ENCODE measurements around the gene FXYD1. TPM values are rescaled to one million over a fixed set of nuclear protein-coding genes. Genes with fewer than 3 reads are reported as not detected.

FXYD1 gene
- total RNA-seq, 2 experiments from 2014 or later: 0.57 to 11.5 TPM

GRCh38 chr19:35125749-35126623 is 12.6 kb upstream of the FXYD1 start:
- no peak overlapping the region for H3K4me3 ChIP-seq (ENCODE audit: low read depth, low read length, poor library complexity, severe bottlenecking)
- TF ChIP-seq EZH2phosphoT487 (IDR thresholded peaks at IDR 0.05; ENCODE audit: borderline replicate concordance, low read depth, low read length) (no peak), CTCF (conservative IDR thresholded peaks at IDR 0.05; ENCODE audit: low read length) (no peak)
- peaks cover 13% of the 10 kb centered on the region for H3K4me1 ChIP-seq (ENCODE audit: insufficient read depth, low read length, poor library complexity, severe bottlenecking)
- H2AFZ ChIP-seq (ENCODE audit: low read length): no peak overlapping the region
- no peak overlapping the region for H3K4me2 ChIP-seq (ENCODE audit: low read length)
- no peaks in the 10 kb centered on the region for H3K9me3 ChIP-seq (ENCODE audit: low read length)
- no peaks in the 10 kb centered on the region for H4K20me1 ChIP-seq (ENCODE audit: insufficient read depth, low read length)
- no peak overlapping the region for H3K27ac ChIP-seq (ENCODE audit: low read depth, low read length, poor library complexity, severe bottlenecking)
- H3K79me2 ChIP-seq (ENCODE audit: insufficient read depth, low read depth, low read length): no peaks in the 10 kb centered on the region
- no peaks in the 10 kb centered on the region for H3K9me2 ChIP-seq (ENCODE audit: insufficient read depth, low read length)
- intact Hi-C loops (cut with micrococcal nuclease; ENCODE audit: unreplicated experiment): no loop called here
- no peaks in the 10 kb centered on the region for H3K36me3 ChIP-seq (ENCODE audit: insufficient read depth, low read length)
- ChIA-PET POLR2A (no interaction called here), CTCF (ENCODE audit: unreplicated experiment) (no interaction called here)
- BruUV-seq (replicated peaks): no TSS peak
- DNase-seq (ENCODE audit: low spot score): no peak

- Histone ChIP-seq H3K79me2 (ENCODE audit: insufficient read depth, low read depth, low read length) (no peaks in the 10 kb centered on the region), H3K9me3 (ENCODE audit: low read length) (no peaks in the 10 kb centered on the region), H3K4me2 (ENCODE audit: low read length) (no peak overlapping the region), H3K4me1 (ENCODE audit: insufficient read depth, low read length, poor library complexity, severe bottlenecking) (peaks cover 13% of the 10 kb centered on the region), H2AFZ (ENCODE audit: low read length) (no peak overlapping the region), H3K27ac (ENCODE audit: low read depth, low read length, poor library complexity, severe bottlenecking) (no peak overlapping the region), H3K9me2 (ENCODE audit: insufficient read depth, low read length) (no peaks in the 10 kb centered on the region), H3K36me3 (ENCODE audit: insufficient read depth, low read length) (no peaks in the 10 kb centered on the region), H4K20me1 (ENCODE audit: insufficient read depth, low read length) (no peaks in the 10 kb centered on the region), H3K4me3 (ENCODE audit: low read depth, low read length, poor library complexity, severe bottlenecking) (no peak overlapping the region)
- BruUV-seq (replicated peaks): no TSS peak
- POLR2A ChIA-PET: no interaction called here
- TF ChIP-seq EZH2phosphoT487 (IDR thresholded peaks at IDR 0.05; ENCODE audit: borderline replicate concordance, low read depth, low read length): no peak
- no peak for TF ChIP-seq CTCF (conservative IDR thresholded peaks at IDR 0.05; ENCODE audit: low read length)
- intact Hi-C loops (cut with micrococcal nuclease; ENCODE audit: unreplicated experiment): no loop called here
- CTCF ChIA-PET (ENCODE audit: unreplicated experiment): no interaction called here
- no peak for DNase-seq (ENCODE audit: low spot score)
These were observed 12.0 kb upstream of the FXYD1 start for GRCh38 chr19:35126624-35126959.

DNA sequence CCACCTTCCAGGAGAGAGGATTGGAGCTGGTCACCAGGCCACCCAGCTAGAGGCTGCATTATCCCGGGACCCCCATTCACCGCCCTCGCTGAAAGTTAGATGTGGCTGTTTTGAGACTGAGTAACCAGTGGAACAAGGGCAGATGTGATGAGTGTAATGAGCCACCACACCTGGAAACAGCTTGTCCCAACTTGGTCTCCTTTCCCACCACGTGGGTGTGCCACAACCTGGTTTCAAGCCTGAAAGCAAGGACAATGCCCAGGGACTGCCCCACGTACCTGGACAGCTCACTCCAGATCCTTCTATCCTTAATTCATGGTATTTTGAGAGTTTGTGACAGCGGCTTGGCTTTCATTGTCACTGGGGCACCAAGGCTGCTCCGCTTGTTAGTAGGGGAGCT is 10.8 kb upstream of the FXYD1 start:
- POLR2A ChIA-PET: interaction anchor here (0.8 kb wide), 1 partner anchor 13 kb away, joined by 3 read pairs; no protein-coding TSS in a partner anchor
- no peaks in the 10 kb centered on the region for H3K9me3 ChIP-seq (ENCODE audit: low read length)
- intact Hi-C loops (cut with micrococcal nuclease; ENCODE audit: unreplicated experiment): no loop called here
- TF ChIP-seq CTCF (conservative IDR thresholded peaks at IDR 0.05; ENCODE audit: low read length) (no peak), EZH2phosphoT487 (IDR thresholded peaks at IDR 0.05; ENCODE audit: borderline replicate concordance, low read depth, low read length) (no peak)
- H3K4me3 ChIP-seq (ENCODE audit: low read depth, low read length, poor library complexity, severe bottlenecking): no peak overlapping the region
- peaks cover 13% of the 10 kb centered on the region for H3K4me1 ChIP-seq (ENCODE audit: insufficient read depth, low read length, poor library complexity, severe bottlenecking)
- no peak overlapping the region for H3K27ac ChIP-seq (ENCODE audit: low read depth, low read length, poor library complexity, severe bottlenecking)
- CTCF ChIA-PET (ENCODE audit: unreplicated experiment): no interaction called here
- no peaks in the 10 kb centered on the region for H3K36me3 ChIP-seq (ENCODE audit: insufficient read depth, low read length)
- DNase-seq (ENCODE audit: low spot score): no peak
- no peak overlapping the region for H2AFZ ChIP-seq (ENCODE audit: low read length)
- no peaks in the 10 kb centered on the region for H3K9me2 ChIP-seq (ENCODE audit: insufficient read depth, low read length)
- no peaks in the 10 kb centered on the region for H3K79me2 ChIP-seq (ENCODE audit: insufficient read depth, low read depth, low read length)
- BruUV-seq (replicated peaks): no TSS peak
- no peak overlapping the region for H3K4me2 ChIP-seq (ENCODE audit: low read length)
- H4K20me1 ChIP-seq (ENCODE audit: insufficient read depth, low read length): no peaks in the 10 kb centered on the region
